Fibroblast of skin of abdomen (primary cell): ENCODE measurements around the gene AMY1A. TPM values are rescaled to one million over a fixed set of nuclear protein-coding genes. Genes with fewer than 3 reads are reported as not detected.
"Not testable (repeated sequence)": the region's sequence is repeated elsewhere in the genome, so short reads cannot be mapped to it uniquely, and the experiment has no call there.

Experiments
- DNase-seq: peaks from one replicate; pipeline ENCODE4 v3.0.0-alpha.2; 2013
- polyA plus RNA-seq, 2 experiments: library from polyadenylated mRNA; unstranded; fragments of 120-200 nt; gene quantifications; one replicate each; pipeline ENCODE4 v1.2.1, GENCODE V29; 2013; ENCODE audit not compliant: insufficient read length in 2 of 2

AMY1A gene
- polyA plus RNA-seq (2013, experiment 1 of 2; ENCODE audit: insufficient read length): not detected
- polyA plus RNA-seq (2013, experiment 2 of 2; ENCODE audit: insufficient read length): not detected

GRCh38 chr1:103655460-103655859, at the start of gene AMY1A:
Gene AMY1A (plus strand): TSS chr1:103655760. CDS start chr1:103656331, 571 bp downstream.
- not testable (repeated sequence) for DNase-seq

GRCh38 chr1:103616362-103616761, 39.2 kb upstream of the AMY1A start:
- DNase-seq: no peak

- not testable (repeated sequence) for DNase-seq
Observed at GRCh38 chr1:103616994-103617477, 38.5 kb upstream of the AMY1A start, which contains the start of gene AMY2A. Gene AMY2A (plus strand): TSS chr1:103617427. CDS start chr1:103617441, 14 bp downstream.

- DNase-seq: not testable (repeated sequence)
Observed at GRCh38 chr1:103627436-103627835, 28.1 kb upstream of the AMY1A start.

GRCh38 chr1:103641194-103641593, 14.4 kb upstream of the AMY1A start:
- not testable (repeated sequence) for DNase-seq

- not testable (repeated sequence) for DNase-seq
Observed at GRCh38 chr1:103643908-103644307, 11.7 kb upstream of the AMY1A start.

GRCh38 chr1:103650305-103650704, 5.3 kb upstream of the AMY1A start:
- not testable (repeated sequence) for DNase-seq

- not testable (repeated sequence) for DNase-seq
Observed at GRCh38 chr1:103650889-103651288, 4.7 kb upstream of the AMY1A start.

- not testable (repeated sequence) for DNase-seq
Observed at GRCh38 chr1:103654133-103654532, 1.4 kb upstream of the AMY1A start.

GRCh38 chr1:103676335-103676734, 20.8 kb downstream of the AMY1A start:
- DNase-seq: not testable (repeated sequence)

- not testable (repeated sequence) for DNase-seq
Observed at GRCh38 chr1:103696110-103696509, 40.5 kb downstream of the AMY1A start, which contains the start of gene AMY1B. Gene AMY1B (minus strand): TSS chr1:103696210. CDS start chr1:103695639, 571 bp downstream.

- DNase-seq: not testable (repeated sequence)
Observed at GRCh38 chr1:103697430-103697829, 41.9 kb downstream of the AMY1A start.

GRCh38 chr1:103700669-103701068, 45.1 kb downstream of the AMY1A start:
- not testable (repeated sequence) for DNase-seq

GRCh38 chr1:103701256-103701655, 45.7 kb downstream of the AMY1A start:
- DNase-seq: not testable (repeated sequence)

GRCh38 chr1:103707670-103708069, 52.1 kb downstream of the AMY1A start:
- DNase-seq: not testable (repeated sequence)

GRCh38 chr1:103710381-103710780, 54.8 kb downstream of the AMY1A start:
- not testable (repeated sequence) for DNase-seq
